ENCODE results near the gene MIEN1. TPM values are rescaled to one million over a fixed set of nuclear protein-coding genes. Genes with fewer than 3 reads are reported as not detected.
"Not testable (repeated sequence)": the region's sequence is repeated elsewhere in the genome, so short reads cannot be mapped to it uniquely, and the experiment has no call there.

The MIEN1 gene
- polyA plus RNA-seq, 1 donor: 27.5 TPM

GRCh38 chr17:39757931-39758873, 27.9 kb upstream of the MIEN1 start:
- DNase-seq: no peak

GRCh38 chr17:39757176-39757662, 26.9 kb upstream of the MIEN1 start:
- DNase-seq: no peak

- no peak for DNase-seq
Observed at GRCh38 chr17:39756380-39757079, 26.2 kb upstream of the MIEN1 start.

- no peak for DNase-seq
Observed at GRCh38 chr17:39755554-39756379, 25.4 kb upstream of the MIEN1 start.

- no peak for DNase-seq
Observed at GRCh38 chr17:39754958-39755553, 24.7 kb upstream of the MIEN1 start.

GRCh38 chr17:39754161-39754957, 24.0 kb upstream of the MIEN1 start:
- DNase-seq: peak; percentile 85

GRCh38 chr17:39753514-39754160, 23.3 kb upstream of the MIEN1 start:
- peak; percentile 26 for DNase-seq

- peak; percentile 65 for DNase-seq
Observed at GRCh38 chr17:39752241-39752881, 22.0 kb upstream of the MIEN1 start.

GRCh38 chr17:39751637-39752036, 21.3 kb upstream of the MIEN1 start:
- DNase-seq: peak; percentile 41

- DNase-seq: no peak
Observed at GRCh38 chr17:39751016-39751543, 20.7 kb upstream of the MIEN1 start.

- DNase-seq: no peak
Observed at GRCh38 chr17:39750131-39751015, 20.0 kb upstream of the MIEN1 start.

- not testable (repeated sequence) for DNase-seq
Observed at GRCh38 chr17:39748444-39749034, 18.2 kb upstream of the MIEN1 start.

GRCh38 chr17:39747745-39748144, 17.4 kb upstream of the MIEN1 start:
- no peak for DNase-seq

GRCh38 chr17:39746145-39746461, 15.8 kb upstream of the MIEN1 start:
- no peak for DNase-seq

GRCh38 chr17:39745335-39746144, 15.2 kb upstream of the MIEN1 start:
- DNase-seq: no peak

GRCh38 chr17:39744836-39745215, 14.5 kb upstream of the MIEN1 start:
- DNase-seq: no peak

GRCh38 chr17:39744075-39744835, 13.9 kb upstream of the MIEN1 start:
- no peak for DNase-seq

Data from left kidney (tissue), 2 donors.